Renal cortical epithelial cell (primary cell): ENCODE measurements around the gene PFKFB3. TPM values are rescaled to one million over a fixed set of nuclear protein-coding genes. Genes with fewer than 3 reads are reported as not detected.
A peak's percentile ranks its signal among the peaks of the same experiment; 100 is the strongest.

Experiments
- DNase-seq: peaks from one replicate; pipeline ENCODE4 v3.0.0-alpha.2; 2011; ENCODE audit warnings: low read depth
- total RNA-seq: library from RNA; depleted of rRNA; stranded (reverse); fragments of >200 nt; gene quantifications from 2 replicates; pipeline ENCODE4 v1.2.3, GENCODE V29; 2014

The PFKFB3 gene
- total RNA-seq, 1 donor from 2014 or later, result 493 TPM

GRCh38 chr10:6300784-6301460 lies 98.2 kb downstream of the PFKFB3 start:
- DNase-seq, result no peak

- DNase-seq, result peak; percentile 90
These were observed 98.8 kb downstream of the PFKFB3 start for GRCh38 chr10:6301488-6302075.

Other genes with a start within 250 kb of the PFKFB3 start
- gene IL15RA, start 225.4 kb upstream of the PFKFB3 start, total RNA-seq, result 1.9 and 3.5 TPM in 2 replicates
- gene IL2RA, start 140.6 kb upstream of the PFKFB3 start, total RNA-seq, result not detected in 2 replicates
- gene RBM17, start 113.9 kb upstream of the PFKFB3 start, total RNA-seq, result 32.0 and 60.3 TPM in 2 replicates